ENCODE results near the gene TMEM212. TPM values are rescaled to one million over a fixed set of nuclear protein-coding genes. Genes with fewer than 3 reads are reported as not detected.

Gene TMEM212
- total and polyA plus RNA-seq, 9 of the 15 experiments (the other 6 are each of a cell fraction or from before 2014, with no cell fraction given): not detected

DNA sequence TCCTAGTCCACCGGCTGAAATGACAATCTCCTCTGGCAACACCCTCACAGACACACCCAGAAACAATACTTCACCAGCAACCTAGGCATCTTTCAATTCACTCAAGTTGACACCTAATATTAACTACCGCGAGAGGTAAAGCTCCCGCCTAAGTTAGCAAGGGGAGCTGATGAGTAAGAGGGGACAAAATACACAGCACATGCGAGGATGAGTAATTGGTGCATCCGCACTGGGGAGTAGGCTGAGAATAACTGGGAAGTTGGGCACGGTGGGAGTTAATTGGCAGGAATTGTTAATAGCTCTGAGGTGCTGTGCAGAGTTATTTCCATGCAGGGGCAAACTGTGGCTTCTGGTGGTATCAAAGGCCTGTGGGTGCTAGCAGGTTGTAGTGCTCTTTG is 18.3 kb upstream of the TMEM212 start:
- Histone ChIP-seq H3K4me1 (replicated peaks in 1 of 2; ENCODE audit: control insufficient read depth in 2 of 2, insufficient read depth in 2 of 2, low read length in 2 of 2) (peaks cover 0 to 3% of the 10 kb centered on the region in 2 experiments; a peak in 3 of 5 replicates), H3K4me2 (ENCODE audit: insufficient read depth, low read length) (no peak overlapping the region), H3K27me3 (ENCODE audit: control insufficient read depth in 2 of 2, insufficient read depth in 2 of 2, low read length in 2 of 2) (no peaks in the 10 kb centered on the region), H3K27ac (ENCODE audit: extremely low read depth, low read depth, low read length) (no peak overlapping the region), H2AFZ (ENCODE audit: low read depth, low read length) (no peak overlapping the region), H3K79me2 (ENCODE audit: control insufficient read depth, insufficient read depth, low read length) (no peaks in the 10 kb centered on the region), H4K20me1 (replicated peaks; ENCODE audit: control insufficient read depth, insufficient read depth, low read length) (no peaks in the 10 kb centered on the region), H3K36me3 (ENCODE audit: control insufficient read depth, insufficient read depth, low read length) (no peaks in the 10 kb centered on the region), H3K9me3 (replicated peaks; ENCODE audit: control insufficient read depth, insufficient read depth, low read depth, low read length) (no peaks in the 10 kb centered on the region), H3K9ac (ENCODE audit: insufficient read depth in 1 of 2, low read depth in 2 of 2, low read length in 2 of 2) (no peak overlapping the region), H3K4me3 (no peak overlapping the region), H3K9me1 (ENCODE audit: control insufficient read depth, insufficient read depth, low read length) (no peaks in the 10 kb centered on the region)
- in situ Hi-C loops (cut with MboI) (no loop called here), intact Hi-C loops (cut with micrococcal nuclease) (no loop called here)
- CTCF ChIA-PET (ENCODE audit: low intra/inter-chr PET ratio): no interaction called here
- POLR2A ChIA-PET: interaction anchor here (0.5 to 1.1 kb wide), 3 partner anchors 13 to 24 kb away, joined by 3 to 4 read pairs (median 3); no protein-coding TSS in a partner anchor
- TF ChIP-seq, protein P1, sequence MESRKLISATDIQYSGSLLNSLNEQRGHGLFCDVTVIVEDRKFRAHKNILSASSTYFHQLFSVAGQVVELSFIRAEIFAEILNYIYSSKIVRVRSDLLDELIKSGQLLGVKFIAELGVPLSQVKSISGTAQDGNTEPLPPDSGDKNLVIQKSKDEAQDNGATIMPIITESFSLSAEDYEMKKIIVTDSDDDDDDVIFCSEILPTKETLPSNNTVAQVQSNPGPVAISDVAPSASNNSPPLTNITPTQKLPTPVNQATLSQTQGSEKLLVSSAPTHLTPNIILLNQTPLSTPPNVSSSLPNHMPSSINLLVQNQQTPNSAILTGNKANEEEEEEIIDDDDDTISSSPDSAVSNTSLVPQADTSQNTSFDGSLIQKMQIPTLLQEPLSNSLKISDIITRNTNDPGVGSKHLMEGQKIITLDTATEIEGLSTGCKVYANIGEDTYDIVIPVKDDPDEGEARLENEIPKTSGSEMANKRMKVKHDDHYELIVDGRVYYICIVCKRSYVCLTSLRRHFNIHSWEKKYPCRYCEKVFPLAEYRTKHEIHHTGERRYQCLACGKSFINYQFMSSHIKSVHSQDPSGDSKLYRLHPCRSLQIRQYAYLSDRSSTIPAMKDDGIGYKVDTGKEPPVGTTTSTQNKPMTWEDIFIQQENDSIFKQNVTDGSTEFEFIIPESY (CRISPR knock-in tag; IDR thresholded peaks at IDR 0.05): peak; percentile 89
- TF ChIP-seq ESRRA (IDR thresholded peaks at IDR 0.05; ENCODE audit: borderline replicate concordance, low read depth) (no peak), SP2 (IDR thresholded peaks at IDR 0.05; ENCODE audit: extremely low read depth, low read depth, low read length, poor library complexity, severe bottlenecking) (no peak), MBD2 (IDR thresholded peaks at IDR 0.05; ENCODE audit: borderline replicate concordance, low read depth) (0 out of 2 replicates have a peak, but pooled peaks have one; percentile 3), MAFG (tag; conservative IDR thresholded peaks at IDR 0.05) (no peak), ERF (CRISPR knock-in tag; IDR thresholded peaks at IDR 0.05) (no peak), EGR1 (conservative IDR thresholded peaks at IDR 0.05) (no peak), KLF13 (tag; IDR thresholded peaks at IDR 0.05; ENCODE audit: borderline replicate concordance, low read depth) (no peak)
- 54% methylated on average over 7 of the region's 7 CpGs for WGBS (ENCODE audit: insufficient coverage, low coverage, missing lambda C conversion rate)
- DNase-seq (ENCODE audit: extremely low read depth in 1 of 4, low spot score in 3 of 4) (no peak), FAIRE-seq (no peak), ATAC-seq (no peak)
- BruUV-seq (replicated peaks): no TSS peak
